Liver (tissue), 3 donors: ENCODE data around the gene GBX2.

Experiments
- CTCF ChIP-seq: fragments of 150-350 bp; IDR thresholded peaks from 2 replicates; pipeline ENCODE4 v1.5.1; 2017; ENCODE audit warnings: improper control_type of control experiment, low read depth, low read length; ENCODE audit not compliant: missing input control
- EGR1 ChIP-seq, 2 donors: IDR thresholded peaks; 2 replicates each; pipeline ENCODE4 v1.6.1; 2016 to 2018; ENCODE audit warnings: antibody characterized with exemption in 2 of 2, low read depth in 2 of 2
- JUND ChIP-seq, 2 donors: IDR thresholded peaks; 2 replicates each; pipeline ENCODE4 v1.6.1; 2016; ENCODE audit warnings: antibody characterized with exemption in 2 of 2
- SP1 ChIP-seq: IDR thresholded peaks from 2 replicates; pipeline ENCODE4 v1.6.1; 2018; ENCODE audit warnings: antibody characterized with exemption, mild to moderate bottlenecking
- TAF1 ChIP-seq: conservative IDR thresholded peaks from 2 replicates; pipeline ENCODE4 v1.6.1; 2016; ENCODE audit warnings: antibody characterized with exemption, mild to moderate bottlenecking
- YY1 ChIP-seq: IDR thresholded peaks from 2 replicates; pipeline ENCODE4 v1.6.1; 2016; ENCODE audit warnings: antibody characterized with exemption, mild to moderate bottlenecking
- TF ChIP-seq, protein P1 (sequence below): IDR thresholded peaks from 2 replicates; pipeline ENCODE4 v1.6.1; 2016; ENCODE audit warnings: antibody characterized with exemption, mild to moderate bottlenecking
- TF ChIP-seq, protein P2 (sequence below): IDR thresholded peaks from 2 replicates; pipeline ENCODE4 v1.6.1; 2016; ENCODE audit warnings: antibody characterized with exemption
- TF ChIP-seq, protein P3 (sequence below): IDR thresholded peaks from 2 replicates; pipeline ENCODE4 v1.6.1; 2016; ENCODE audit warnings: antibody characterized with exemption
- TF ChIP-seq, protein P4 (sequence below): IDR thresholded peaks from 2 replicates; pipeline ENCODE4 v1.6.1; 2016; ENCODE audit warnings: antibody characterized with exemption
- donor health status: healthy.
- donor health status: healthy.

DNA sequence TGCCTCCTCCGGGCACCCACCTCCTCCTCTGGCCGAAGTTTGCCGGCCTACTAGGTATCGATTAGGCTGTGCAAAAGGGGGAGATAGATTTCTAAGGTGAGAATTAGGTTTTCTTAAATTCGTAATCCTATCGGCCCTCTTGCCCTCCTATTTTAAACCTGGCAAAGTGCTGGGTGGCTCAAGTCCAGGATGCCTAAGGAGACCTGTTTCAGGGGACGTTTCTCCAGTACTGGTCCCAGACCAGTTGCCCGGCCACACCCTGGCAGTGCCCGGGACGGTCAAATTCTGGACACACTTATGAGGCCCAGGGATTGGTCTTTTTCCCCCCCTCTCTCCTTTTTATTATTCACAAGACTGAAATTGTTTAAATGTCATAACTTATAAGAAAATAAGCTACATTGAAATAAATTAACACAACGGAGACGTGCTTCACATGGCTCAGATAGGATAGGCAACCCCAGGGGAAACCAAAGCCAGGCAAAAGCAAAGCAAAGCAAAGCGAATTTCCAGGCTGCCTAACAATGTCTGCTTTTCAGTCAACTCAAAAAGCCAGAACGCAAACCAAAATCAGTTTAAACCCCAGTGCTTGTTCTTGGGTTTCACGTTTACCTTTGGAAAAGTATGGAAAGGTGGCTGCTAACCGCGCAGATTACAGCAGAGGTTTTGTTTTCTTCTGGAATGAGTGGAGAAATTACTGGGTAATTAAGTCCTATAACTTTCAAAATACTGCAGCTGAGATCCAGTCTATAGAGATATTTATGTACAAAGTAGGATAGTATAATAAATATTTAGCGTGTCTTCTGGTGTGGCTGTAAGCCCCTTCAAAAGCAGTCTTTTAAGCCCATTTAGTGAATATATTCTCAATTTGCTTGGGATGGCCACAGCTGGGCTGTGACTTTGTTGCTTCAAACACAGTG is 3.0 kb downstream of the GBX2 start:
- TF ChIP-seq CTCF (no peak), EGR1 (IDR thresholded peaks at IDR 0.05; ENCODE audit: low read depth in 2 of 2) (no peak), TAF1 (no peak), JUND (IDR thresholded peaks at IDR 0.05) (no peak), SP1 (no peak), YY1 (no peak)
- TF ChIP-seq, protein P1, sequence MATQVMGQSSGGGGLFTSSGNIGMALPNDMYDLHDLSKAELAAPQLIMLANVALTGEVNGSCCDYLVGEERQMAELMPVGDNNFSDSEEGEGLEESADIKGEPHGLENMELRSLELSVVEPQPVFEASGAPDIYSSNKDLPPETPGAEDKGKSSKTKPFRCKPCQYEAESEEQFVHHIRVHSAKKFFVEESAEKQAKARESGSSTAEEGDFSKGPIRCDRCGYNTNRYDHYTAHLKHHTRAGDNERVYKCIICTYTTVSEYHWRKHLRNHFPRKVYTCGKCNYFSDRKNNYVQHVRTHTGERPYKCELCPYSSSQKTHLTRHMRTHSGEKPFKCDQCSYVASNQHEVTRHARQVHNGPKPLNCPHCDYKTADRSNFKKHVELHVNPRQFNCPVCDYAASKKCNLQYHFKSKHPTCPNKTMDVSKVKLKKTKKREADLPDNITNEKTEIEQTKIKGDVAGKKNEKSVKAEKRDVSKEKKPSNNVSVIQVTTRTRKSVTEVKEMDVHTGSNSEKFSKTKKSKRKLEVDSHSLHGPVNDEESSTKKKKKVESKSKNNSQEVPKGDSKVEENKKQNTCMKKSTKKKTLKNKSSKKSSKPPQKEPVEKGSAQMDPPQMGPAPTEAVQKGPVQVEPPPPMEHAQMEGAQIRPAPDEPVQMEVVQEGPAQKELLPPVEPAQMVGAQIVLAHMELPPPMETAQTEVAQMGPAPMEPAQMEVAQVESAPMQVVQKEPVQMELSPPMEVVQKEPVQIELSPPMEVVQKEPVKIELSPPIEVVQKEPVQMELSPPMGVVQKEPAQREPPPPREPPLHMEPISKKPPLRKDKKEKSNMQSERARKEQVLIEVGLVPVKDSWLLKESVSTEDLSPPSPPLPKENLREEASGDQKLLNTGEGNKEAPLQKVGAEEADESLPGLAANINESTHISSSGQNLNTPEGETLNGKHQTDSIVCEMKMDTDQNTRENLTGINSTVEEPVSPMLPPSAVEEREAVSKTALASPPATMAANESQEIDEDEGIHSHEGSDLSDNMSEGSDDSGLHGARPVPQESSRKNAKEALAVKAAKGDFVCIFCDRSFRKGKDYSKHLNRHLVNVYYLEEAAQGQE = no peak
- TF ChIP-seq, protein P2, sequence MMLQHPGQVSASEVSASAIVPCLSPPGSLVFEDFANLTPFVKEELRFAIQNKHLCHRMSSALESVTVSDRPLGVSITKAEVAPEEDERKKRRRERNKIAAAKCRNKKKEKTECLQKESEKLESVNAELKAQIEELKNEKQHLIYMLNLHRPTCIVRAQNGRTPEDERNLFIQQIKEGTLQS = no peak
- TF ChIP-seq, protein P3, sequence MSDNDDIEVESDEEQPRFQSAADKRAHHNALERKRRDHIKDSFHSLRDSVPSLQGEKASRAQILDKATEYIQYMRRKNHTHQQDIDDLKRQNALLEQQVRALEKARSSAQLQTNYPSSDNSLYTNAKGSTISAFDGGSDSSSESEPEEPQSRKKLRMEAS = no peak
- TF ChIP-seq, protein P4, sequence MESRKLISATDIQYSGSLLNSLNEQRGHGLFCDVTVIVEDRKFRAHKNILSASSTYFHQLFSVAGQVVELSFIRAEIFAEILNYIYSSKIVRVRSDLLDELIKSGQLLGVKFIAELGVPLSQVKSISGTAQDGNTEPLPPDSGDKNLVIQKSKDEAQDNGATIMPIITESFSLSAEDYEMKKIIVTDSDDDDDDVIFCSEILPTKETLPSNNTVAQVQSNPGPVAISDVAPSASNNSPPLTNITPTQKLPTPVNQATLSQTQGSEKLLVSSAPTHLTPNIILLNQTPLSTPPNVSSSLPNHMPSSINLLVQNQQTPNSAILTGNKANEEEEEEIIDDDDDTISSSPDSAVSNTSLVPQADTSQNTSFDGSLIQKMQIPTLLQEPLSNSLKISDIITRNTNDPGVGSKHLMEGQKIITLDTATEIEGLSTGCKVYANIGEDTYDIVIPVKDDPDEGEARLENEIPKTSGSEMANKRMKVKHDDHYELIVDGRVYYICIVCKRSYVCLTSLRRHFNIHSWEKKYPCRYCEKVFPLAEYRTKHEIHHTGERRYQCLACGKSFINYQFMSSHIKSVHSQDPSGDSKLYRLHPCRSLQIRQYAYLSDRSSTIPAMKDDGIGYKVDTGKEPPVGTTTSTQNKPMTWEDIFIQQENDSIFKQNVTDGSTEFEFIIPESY = no peak
